ENCODE results near the gene LYVE1.

GRCh38 chr11:10564696-10565318, 3.7 kb downstream of the LYVE1 start:
- peak in 4 of 6 experiments; percentile 29 to 41 (median 38) for TF ChIP-seq CTCF (IDR thresholded peaks at IDR 0.05)
- TF ChIP-seq POLR2A (IDR thresholded peaks at IDR 0.05) = no peak

All from esophagus squamous epithelium (tissue), 4 donors.